Measurements from ENCODE around the gene TMUB2. TPM values are rescaled to one million over a fixed set of nuclear protein-coding genes. Genes with fewer than 3 reads are reported as not detected.
A peak's percentile ranks its signal among the peaks of the same experiment; 100 is the strongest.

Gene TMUB2
- total and polyA plus RNA-seq, 8 donors: 10.7 to 62.4 (median 16.3) TPM

DNA sequence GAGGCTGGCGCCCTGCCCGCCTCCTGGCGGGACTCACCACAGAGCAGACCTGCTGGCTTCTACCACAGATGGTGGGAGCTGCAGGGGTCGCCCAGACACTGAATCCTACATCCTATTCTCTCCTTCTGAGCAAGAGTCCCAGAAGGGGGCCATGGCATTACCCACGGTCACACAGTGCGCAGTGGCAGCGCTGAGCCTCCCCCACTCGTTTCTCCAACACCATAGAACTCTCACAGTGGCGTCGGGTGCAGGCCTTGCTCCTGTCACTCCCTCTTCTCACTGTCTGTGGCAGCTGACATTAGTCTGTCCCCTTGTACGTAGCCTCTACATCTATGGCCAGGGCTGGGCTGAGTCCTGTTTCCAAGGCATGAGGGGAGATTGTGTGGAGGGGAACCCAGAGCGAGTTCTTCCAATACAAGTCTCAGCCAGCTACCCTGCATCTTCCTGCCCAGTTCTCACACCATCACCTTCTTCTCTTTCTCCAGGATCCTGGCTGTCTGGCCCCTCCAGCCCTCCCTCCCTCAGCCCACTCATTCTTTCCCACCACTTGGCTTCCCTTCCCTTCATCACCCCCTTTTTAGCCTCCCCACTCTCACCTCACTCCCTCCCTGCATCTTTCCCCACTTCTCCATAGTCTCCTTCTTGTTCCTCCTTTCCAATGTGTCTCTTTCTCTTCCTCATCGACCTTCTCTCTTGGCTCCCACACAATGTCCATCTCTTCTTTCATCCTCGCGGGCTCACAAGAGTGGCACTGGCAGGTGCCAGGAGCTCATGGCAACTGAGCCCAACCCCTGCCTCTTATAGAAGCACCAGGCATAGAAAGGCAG lies 26.8 kb downstream of the TMUB2 start:
- DNase-seq: peak in 1 of 2 donors; percentile 1
- H3K4me3 ChIP-seq: no peak overlapping the region
- WGBS, 5 donors: 84 to 87% (median 86%) methylated on average over 13 to 15 of the region's 15 CpGs

DNA sequence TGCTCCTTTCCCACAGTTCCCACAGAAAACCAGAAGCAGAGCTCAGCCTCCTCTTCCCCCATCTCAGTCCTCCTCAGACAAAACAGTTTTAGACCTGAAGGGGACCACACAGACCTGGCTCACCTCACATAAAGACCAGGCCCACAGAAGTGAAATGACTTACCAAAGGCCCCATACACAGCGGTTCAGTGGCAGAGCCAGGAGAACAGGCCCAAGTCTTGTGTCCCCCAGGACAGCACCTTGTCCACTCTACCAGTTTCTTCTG lies 27.4 kb downstream of the TMUB2 start:
- Histone ChIP-seq H3K27ac (no peak overlapping the region), H3K4me3 (no peak overlapping the region), H3K9me3 (no peaks in the 10 kb centered on the region), H3K4me1 (peaks cover 31 to 72% (median 50%) of the 10 kb centered on the region in 4 donors), H3K27me3 (no peaks in the 10 kb centered on the region), H3K36me3 (peaks cover 37 to 73% (median 70%) of the 10 kb centered on the region in 4 donors)
- WGBS, 5 donors: 91 to 100% (median 97%) methylated on average over 1 of the region's 1 CpG
- intact Hi-C loops (cut with DNase I; ENCODE audit: low total_unique reads): loop anchor here (5.0 kb wide), 1 partner anchor 108 kb away; the partner anchor contains the start of gene SLC25A39
- DNase-seq: no peak
- TF ChIP-seq POLR2AphosphoS5 (IDR thresholded peaks at IDR 0.05): no peak
- TF ChIP-seq, protein P1, sequence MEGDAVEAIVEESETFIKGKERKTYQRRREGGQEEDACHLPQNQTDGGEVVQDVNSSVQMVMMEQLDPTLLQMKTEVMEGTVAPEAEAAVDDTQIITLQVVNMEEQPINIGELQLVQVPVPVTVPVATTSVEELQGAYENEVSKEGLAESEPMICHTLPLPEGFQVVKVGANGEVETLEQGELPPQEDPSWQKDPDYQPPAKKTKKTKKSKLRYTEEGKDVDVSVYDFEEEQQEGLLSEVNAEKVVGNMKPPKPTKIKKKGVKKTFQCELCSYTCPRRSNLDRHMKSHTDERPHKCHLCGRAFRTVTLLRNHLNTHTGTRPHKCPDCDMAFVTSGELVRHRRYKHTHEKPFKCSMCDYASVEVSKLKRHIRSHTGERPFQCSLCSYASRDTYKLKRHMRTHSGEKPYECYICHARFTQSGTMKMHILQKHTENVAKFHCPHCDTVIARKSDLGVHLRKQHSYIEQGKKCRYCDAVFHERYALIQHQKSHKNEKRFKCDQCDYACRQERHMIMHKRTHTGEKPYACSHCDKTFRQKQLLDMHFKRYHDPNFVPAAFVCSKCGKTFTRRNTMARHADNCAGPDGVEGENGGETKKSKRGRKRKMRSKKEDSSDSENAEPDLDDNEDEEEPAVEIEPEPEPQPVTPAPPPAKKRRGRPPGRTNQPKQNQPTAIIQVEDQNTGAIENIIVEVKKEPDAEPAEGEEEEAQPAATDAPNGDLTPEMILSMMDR (IDR thresholded peaks at IDR 0.05): no peak
- no peak for TF ChIP-seq EP300 (IDR thresholded peaks at IDR 0.05)
- no peak for TF ChIP-seq POLR2A (IDR thresholded peaks at IDR 0.05)

More for the DNA sequence above, 26.8 kb downstream of the TMUB2 start:
- Histone ChIP-seq H3K27ac (no peak overlapping the region), H3K4me1 (peaks cover 31 to 76% (median 50%) of the 10 kb centered on the region in 4 donors), H3K36me3 (peaks cover 42 to 79% (median 75%) of the 10 kb centered on the region in 4 donors), H3K27me3 (no peaks in the 10 kb centered on the region), H3K9me3 (no peaks in the 10 kb centered on the region)
- TF ChIP-seq, protein P1 (IDR thresholded peaks at IDR 0.05): no peak
- TF ChIP-seq EP300 (IDR thresholded peaks at IDR 0.05) (no peak), POLR2AphosphoS5 (IDR thresholded peaks at IDR 0.05) (no peak)
- intact Hi-C loops (cut with DNase I; ENCODE audit: low total_unique reads): loop anchor here (5.0 kb wide), 1 partner anchor 109 kb away; the partner anchor contains the start of gene SLC25A39

DNA sequence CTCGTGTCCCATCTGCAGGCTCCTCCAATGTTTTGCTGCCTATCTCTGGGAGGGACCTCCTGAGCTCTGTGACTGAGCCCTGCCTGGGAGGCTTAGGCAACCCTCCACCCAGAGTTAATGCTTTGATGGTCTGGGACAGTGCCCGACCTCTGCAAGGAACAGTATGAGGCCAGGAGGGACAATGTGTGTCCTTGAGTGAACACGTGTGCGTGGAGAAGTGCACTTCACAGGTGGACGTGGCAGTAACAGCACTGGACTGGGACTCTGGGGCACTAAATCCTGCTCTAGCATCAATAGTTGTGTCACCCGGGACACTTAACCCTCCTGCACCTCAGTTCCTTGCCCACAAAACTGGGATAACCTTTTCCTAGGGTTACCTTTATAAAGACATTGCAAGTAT lies 28.1 kb downstream of the TMUB2 start:
- Histone ChIP-seq H3K4me3 (no peak overlapping the region), H3K9me3 (no peaks in the 10 kb centered on the region), H3K36me3 (peaks cover 29 to 66% (median 63%) of the 10 kb centered on the region in 4 donors), H3K4me1 (peaks cover 31 to 64% (median 47%) of the 10 kb centered on the region in 4 donors), H3K27ac (no peak overlapping the region), H3K27me3 (no peaks in the 10 kb centered on the region)
- intact Hi-C loops (cut with DNase I; ENCODE audit: low total_unique reads): loop anchor here (5.0 kb wide), 1 partner anchor 107 kb away; the partner anchor contains the start of gene SLC25A39
- 88 to 93% (median 90%) methylated on average over 6 of the region's 6 CpGs for WGBS, 5 donors
- TF ChIP-seq EP300 (IDR thresholded peaks at IDR 0.05) (no peak), POLR2AphosphoS5 (IDR thresholded peaks at IDR 0.05) (no peak), POLR2A (IDR thresholded peaks at IDR 0.05) (no peak)
- TF ChIP-seq, protein P1 (IDR thresholded peaks at IDR 0.05): no peak
- peak in 1 of 2 donors; percentile 1 for DNase-seq

DNA sequence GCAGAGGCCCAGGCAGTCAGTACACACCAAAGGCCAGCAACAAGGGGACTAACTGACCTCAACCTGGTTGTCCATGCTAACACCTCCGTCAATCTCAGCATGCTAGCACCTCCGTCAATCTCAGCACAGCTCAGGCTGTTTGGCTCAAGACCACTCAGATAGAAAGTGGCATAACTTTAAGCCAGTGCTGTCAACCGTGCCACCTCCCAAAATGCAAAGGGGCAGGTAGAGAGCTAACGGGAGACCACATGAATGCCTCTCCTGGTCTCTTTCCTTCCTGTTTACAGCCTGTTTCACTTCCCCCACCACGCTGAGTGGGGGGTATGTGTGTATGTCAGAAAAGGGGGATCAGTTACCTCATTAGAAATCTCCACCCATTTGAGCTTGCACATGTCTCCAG lies 29.4 kb downstream of the TMUB2 start:
- WGBS, 5 donors: 75 to 86% (median 81%) methylated on average over 5 of the region's 5 CpGs
- TF ChIP-seq POLR2A (IDR thresholded peaks at IDR 0.05) (no peak), EP300 (IDR thresholded peaks at IDR 0.05) (no peak)
- Histone ChIP-seq H3K4me1 (peaks cover 18 to 52% (median 36%) of the 10 kb centered on the region in 4 donors), H3K36me3 (peaks cover 28 to 60% (median 56%) of the 10 kb centered on the region in 4 donors), H3K9me3 (no peaks in the 10 kb centered on the region), H3K4me3 (no peak overlapping the region), H3K27ac (peak overlapping the region in 2 of 5 donors; percentile 8 to 50), H3K27me3 (no peaks in the 10 kb centered on the region)
- intact Hi-C loops (cut with DNase I; ENCODE audit: low total_unique reads): no loop called here
- peak in 1 of 2 donors; percentile 47 for DNase-seq
